ENCODE measurements around the gene CANT1. TPM values are rescaled to one million over a fixed set of nuclear protein-coding genes. Genes with fewer than 3 reads are reported as not detected.

Gene CANT1
- total RNA-seq, 3 donors from 2014 or later (not counting 1 experiment from before 2014, with no cell fraction given) = 40.0 to 58.8 (median 53.4) TPM

GRCh38 chr17:79054200-79054960, 44.8 kb upstream of the CANT1 start:
- Mint-ChIP-seq H3K4me3 (no peak overlapping the region), H3K27me3 (ENCODE audit: low read depth in 2 of 2) (peaks cover 7 to 12% of the 10 kb centered on the region in 2 donors), H3K27ac (no peak overlapping the region), H3K36me3 (peaks cover 7% of the 10 kb centered on the region), H3K4me1 (peaks cover 15 to 21% of the 10 kb centered on the region in 2 donors), H3K9me3 (peaks cover 3 to 4% of the 10 kb centered on the region in 2 donors)
- Histone ChIP-seq H3K9me3 (ENCODE audit: control insufficient read depth, insufficient read depth, low read length) (peaks cover 2% of the 10 kb centered on the region), H3K27me3 (ENCODE audit: control insufficient read depth, insufficient read depth, low read length) (no peaks in the 10 kb centered on the region), H3K36me3 (ENCODE audit: control insufficient read depth, insufficient read depth, low read length) (no peaks in the 10 kb centered on the region), H3K4me3 (ENCODE audit: low read length) (no peak overlapping the region), H3K27ac (ENCODE audit: low read length) (no peak overlapping the region), H3K4me1 (ENCODE audit: control insufficient read depth, insufficient read depth, low read length) (peaks cover 27% of the 10 kb centered on the region)
- intact Hi-C loops (cut with micrococcal nuclease) = no loop called here
- TF ChIP-seq CTCF (IDR thresholded peaks at IDR 0.05) = no peak
- ATAC-seq (no peak), DNase-seq (no peak)
- WGBS (ENCODE audit: insufficient coverage) = 85% methylated on average over 2 of the region's 2 CpGs

GRCh38 chr17:79053251-79053925, 43.8 kb upstream of the CANT1 start:
- 87% methylated on average over 2 of the region's 2 CpGs for WGBS (ENCODE audit: insufficient coverage)
- Histone ChIP-seq H3K4me3 (ENCODE audit: low read length) (no peak overlapping the region), H3K27ac (ENCODE audit: low read length) (no peak overlapping the region), H3K4me1 (ENCODE audit: control insufficient read depth, insufficient read depth, low read length) (peaks cover 17% of the 10 kb centered on the region), H3K27me3 (ENCODE audit: control insufficient read depth, insufficient read depth, low read length) (no peaks in the 10 kb centered on the region), H3K36me3 (ENCODE audit: control insufficient read depth, insufficient read depth, low read length) (no peaks in the 10 kb centered on the region), H3K9me3 (ENCODE audit: control insufficient read depth, insufficient read depth, low read length) (peaks cover 2% of the 10 kb centered on the region)
- Mint-ChIP-seq H3K36me3 (peaks cover 7% of the 10 kb centered on the region), H3K4me3 (no peak overlapping the region), H3K27me3 (ENCODE audit: low read depth in 2 of 2) (peaks cover 7 to 12% of the 10 kb centered on the region in 2 donors), H3K27ac (no peak overlapping the region), H3K4me1 (peaks cover 9 to 15% of the 10 kb centered on the region in 2 donors), H3K9me3 (peaks cover 3 to 4% of the 10 kb centered on the region in 2 donors)
- DNase-seq = no peak
- intact Hi-C loops (cut with micrococcal nuclease) = no loop called here
- TF ChIP-seq CTCF (IDR thresholded peaks at IDR 0.05) = no peak
- no peak for ATAC-seq

GRCh38 chr17:79052131-79052530, 42.6 kb upstream of the CANT1 start:
- H3K27me3 Mint-ChIP-seq (ENCODE audit: low read depth in 2 of 2) = peaks cover 7 to 12% of the 10 kb centered on the region in 2 donors
- intact Hi-C loops (cut with micrococcal nuclease) = no loop called here
- H3K36me3 ChIP-seq (ENCODE audit: control insufficient read depth, insufficient read depth, low read length) = no peaks in the 10 kb centered on the region

More at GRCh38 chr17:79052131-79052530, 42.6 kb upstream of the CANT1 start:
- Mint-ChIP-seq H3K9me3 (peaks cover 0 to 4% of the 10 kb centered on the region in 2 donors), H3K36me3 (peaks cover 7% of the 10 kb centered on the region), H3K27ac (no peak overlapping the region), H3K4me3 (no peak overlapping the region), H3K4me1 (peaks cover 0 to 4% of the 10 kb centered on the region in 2 donors)
- TF ChIP-seq CTCF (IDR thresholded peaks at IDR 0.05) = no peak
- DNase-seq = no peak
- Histone ChIP-seq H3K4me3 (ENCODE audit: low read length) (no peak overlapping the region), H3K9me3 (ENCODE audit: control insufficient read depth, insufficient read depth, low read length) (peaks cover 2% of the 10 kb centered on the region), H3K27ac (ENCODE audit: low read length) (no peak overlapping the region), H3K4me1 (ENCODE audit: control insufficient read depth, insufficient read depth, low read length) (peaks cover 5% of the 10 kb centered on the region), H3K27me3 (ENCODE audit: control insufficient read depth, insufficient read depth, low read length) (no peaks in the 10 kb centered on the region)
- no peak for ATAC-seq
- WGBS (ENCODE audit: insufficient coverage) = no CpG with 5 or more reads among the region's 1 CpG
